A673 (cell line): ENCODE measurements around the gene CENPF.

Experiments used
- EZH2 ChIP-seq: fragments of 200-600 bp; sonication (generic); IDR thresholded peaks from 2 replicates; pipeline ENCODE4 v1.6.1; 2017; ENCODE audit warnings: borderline replicate concordance, low read depth, mild to moderate bottlenecking, mixed read lengths, antibody characterized with exemption, low read length; ENCODE audit not compliant: poor library complexity, severe bottlenecking
- TF ChIP-seq, protein P1 (sequence below): fragments of 300-800, 200-600 bp; sonication (generic); conservative IDR thresholded peaks from 2 replicates; pipeline ENCODE4 v1.5.1; 2017; ENCODE audit warnings: low read depth, mild to moderate bottlenecking, antibody characterized with exemption, low read length, moderate library complexity, mixed read lengths

DNA sequence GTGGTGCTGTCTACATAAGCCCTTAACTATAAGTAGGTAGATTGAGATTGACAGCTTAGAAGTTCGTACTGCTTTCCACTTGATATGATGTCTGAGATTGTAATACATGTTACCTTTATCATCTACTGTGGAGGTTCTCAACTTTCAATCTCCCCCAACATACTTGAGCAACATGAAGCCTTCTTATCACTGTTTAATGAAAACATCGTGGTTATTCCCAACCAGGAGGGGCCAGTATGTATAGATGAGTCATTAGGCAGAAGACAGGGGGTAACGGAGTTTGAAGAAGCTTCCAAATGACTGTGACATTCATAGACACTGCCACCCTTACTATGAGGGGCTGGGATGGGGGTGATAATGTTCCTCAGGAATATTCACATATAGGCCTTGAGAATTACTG lies 36.0 kb downstream of the CENPF start:
- TF ChIP-seq EZH2 = no peak
- TF ChIP-seq, protein P1, sequence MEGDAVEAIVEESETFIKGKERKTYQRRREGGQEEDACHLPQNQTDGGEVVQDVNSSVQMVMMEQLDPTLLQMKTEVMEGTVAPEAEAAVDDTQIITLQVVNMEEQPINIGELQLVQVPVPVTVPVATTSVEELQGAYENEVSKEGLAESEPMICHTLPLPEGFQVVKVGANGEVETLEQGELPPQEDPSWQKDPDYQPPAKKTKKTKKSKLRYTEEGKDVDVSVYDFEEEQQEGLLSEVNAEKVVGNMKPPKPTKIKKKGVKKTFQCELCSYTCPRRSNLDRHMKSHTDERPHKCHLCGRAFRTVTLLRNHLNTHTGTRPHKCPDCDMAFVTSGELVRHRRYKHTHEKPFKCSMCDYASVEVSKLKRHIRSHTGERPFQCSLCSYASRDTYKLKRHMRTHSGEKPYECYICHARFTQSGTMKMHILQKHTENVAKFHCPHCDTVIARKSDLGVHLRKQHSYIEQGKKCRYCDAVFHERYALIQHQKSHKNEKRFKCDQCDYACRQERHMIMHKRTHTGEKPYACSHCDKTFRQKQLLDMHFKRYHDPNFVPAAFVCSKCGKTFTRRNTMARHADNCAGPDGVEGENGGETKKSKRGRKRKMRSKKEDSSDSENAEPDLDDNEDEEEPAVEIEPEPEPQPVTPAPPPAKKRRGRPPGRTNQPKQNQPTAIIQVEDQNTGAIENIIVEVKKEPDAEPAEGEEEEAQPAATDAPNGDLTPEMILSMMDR = no peak
